Activated CD4-positive, alpha-beta T cell treated with anti-CD3 and anti-CD28 coated beads, Interleukin-2, Interleukin-6, amounts not matched to agents 100 ng/mL and 50 ng/mL, durations not matched to agents 16 hours and 8 hours (primary cell): ENCODE measurements around the gene MATR3.

Source experiments
- DNase-seq: peaks from one replicate; pipeline ENCODE4 v3.0.0-alpha.2; 2020

Gene MATR3

GRCh38 chr5:139360384-139360783, 66.8 kb downstream of the MATR3 start:
- DNase-seq, result no peak

GRCh38 chr5:139361835-139362429, 68.4 kb downstream of the MATR3 start:
- no peak for DNase-seq

- no peak for DNase-seq
These were observed 70.4 kb downstream of the MATR3 start for GRCh38 chr5:139363937-139364336.

- DNase-seq, result no peak
These were observed 70.9 kb downstream of the MATR3 start for GRCh38 chr5:139364466-139364865.

- DNase-seq, result no peak
These were observed 75.1 kb downstream of the MATR3 start for GRCh38 chr5:139368613-139369012.

GRCh38 chr5:139369181-139369580, 75.6 kb downstream of the MATR3 start:
- no peak for DNase-seq

GRCh38 chr5:139371482-139372435, 78.2 kb downstream of the MATR3 start:
- DNase-seq, result no peak

GRCh38 chr5:139374909-139375308, 81.4 kb downstream of the MATR3 start:
- DNase-seq, result no peak

- no peak for DNase-seq
These were observed 82.8 kb downstream of the MATR3 start for GRCh38 chr5:139376364-139376763.

GRCh38 chr5:139377226-139377625, 83.7 kb downstream of the MATR3 start:
- no peak for DNase-seq

- no peak for DNase-seq
These were observed 84.7 kb downstream of the MATR3 start for GRCh38 chr5:139378101-139378825.

- DNase-seq, result no peak
These were observed 85.4 kb downstream of the MATR3 start for GRCh38 chr5:139378941-139379361.

- no peak for DNase-seq
These were observed 86.3 kb downstream of the MATR3 start for GRCh38 chr5:139379626-139380449.
